HG02759 (cell line): ENCODE results near the gene CATSPER3.

Source experiments
- ATAC-seq: cut with Tn5 transposase; IDR thresholded peaks from one replicate; pipeline ENCODE4 v1.9.1; 2021; ENCODE audit warnings: mild to moderate bottlenecking, moderate library complexity; ENCODE audit not compliant: unreplicated experiment

CATSPER3 gene

GRCh38 chr5:135027697-135028615 lies 60.2 kb downstream of the CATSPER3 start:
- ATAC-seq = no peak

DNA sequence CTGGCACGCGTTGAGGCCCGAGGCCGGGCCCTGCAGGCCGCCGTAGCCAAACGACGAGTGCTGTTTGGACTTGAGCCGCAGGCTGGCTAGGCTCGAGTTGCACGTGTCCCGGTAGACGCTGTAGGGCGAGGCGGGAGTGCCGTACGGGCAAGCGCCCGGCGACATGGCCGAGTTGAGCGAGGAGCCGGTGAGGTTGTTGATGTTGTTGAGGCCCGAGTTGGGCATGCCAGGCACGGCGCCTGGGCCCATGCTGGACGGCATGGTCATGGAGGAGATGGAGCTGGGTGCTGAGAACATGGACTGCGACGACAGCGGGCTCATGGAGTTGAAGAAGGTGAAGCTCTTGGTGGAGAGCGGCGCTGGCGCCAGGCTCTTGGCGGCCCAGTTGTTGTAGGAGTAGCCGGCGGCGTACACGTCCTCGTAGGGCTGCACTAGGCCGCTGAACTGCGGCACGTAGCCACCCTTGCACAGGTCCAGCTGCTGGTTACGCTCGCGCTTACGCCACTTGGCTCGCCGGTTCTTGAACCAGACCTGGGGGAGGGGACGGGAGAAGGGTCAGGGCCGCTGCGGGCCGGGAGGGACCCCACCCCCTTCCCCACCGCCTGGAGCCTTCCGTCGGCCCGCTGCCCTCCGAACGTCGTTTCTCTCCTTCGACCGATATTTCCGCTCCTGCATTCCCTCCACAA lies 61.2 kb downstream of the CATSPER3 start:
- no peak for ATAC-seq

DNA sequence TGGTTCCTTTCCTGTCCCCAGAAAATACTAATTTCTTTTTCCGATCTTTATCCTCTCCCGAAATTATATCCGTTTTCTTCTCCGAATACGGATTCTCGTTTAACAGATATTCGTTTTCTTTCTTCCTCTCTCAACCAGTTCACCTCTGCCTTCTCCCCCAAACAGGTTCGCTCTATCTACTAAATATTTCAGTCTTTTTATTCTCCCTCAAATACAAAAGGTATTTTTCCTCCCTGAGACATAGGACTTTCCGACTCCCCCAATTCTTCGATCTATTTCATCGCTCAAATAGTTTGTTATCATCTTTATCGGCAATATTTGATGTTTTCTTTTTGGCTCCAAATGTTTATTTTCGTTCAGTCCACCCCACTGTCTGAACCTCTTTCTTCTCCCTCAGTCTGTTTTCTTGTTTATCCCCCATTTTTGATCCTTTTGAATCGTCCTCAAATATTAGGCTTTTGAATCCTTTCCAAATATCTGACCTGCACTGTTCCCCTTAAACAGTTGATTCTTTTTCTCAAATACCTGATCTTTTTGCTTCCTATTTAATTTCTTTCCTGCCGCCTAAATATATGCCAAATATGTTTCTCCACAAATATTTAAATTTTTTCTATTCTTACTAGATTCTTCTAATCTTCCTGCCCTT lies 61.9 kb downstream of the CATSPER3 start:
- ATAC-seq = no peak

GRCh38 chr5:135030123-135030955 lies 62.6 kb downstream of the CATSPER3 start:
- ATAC-seq = no peak

DNA sequence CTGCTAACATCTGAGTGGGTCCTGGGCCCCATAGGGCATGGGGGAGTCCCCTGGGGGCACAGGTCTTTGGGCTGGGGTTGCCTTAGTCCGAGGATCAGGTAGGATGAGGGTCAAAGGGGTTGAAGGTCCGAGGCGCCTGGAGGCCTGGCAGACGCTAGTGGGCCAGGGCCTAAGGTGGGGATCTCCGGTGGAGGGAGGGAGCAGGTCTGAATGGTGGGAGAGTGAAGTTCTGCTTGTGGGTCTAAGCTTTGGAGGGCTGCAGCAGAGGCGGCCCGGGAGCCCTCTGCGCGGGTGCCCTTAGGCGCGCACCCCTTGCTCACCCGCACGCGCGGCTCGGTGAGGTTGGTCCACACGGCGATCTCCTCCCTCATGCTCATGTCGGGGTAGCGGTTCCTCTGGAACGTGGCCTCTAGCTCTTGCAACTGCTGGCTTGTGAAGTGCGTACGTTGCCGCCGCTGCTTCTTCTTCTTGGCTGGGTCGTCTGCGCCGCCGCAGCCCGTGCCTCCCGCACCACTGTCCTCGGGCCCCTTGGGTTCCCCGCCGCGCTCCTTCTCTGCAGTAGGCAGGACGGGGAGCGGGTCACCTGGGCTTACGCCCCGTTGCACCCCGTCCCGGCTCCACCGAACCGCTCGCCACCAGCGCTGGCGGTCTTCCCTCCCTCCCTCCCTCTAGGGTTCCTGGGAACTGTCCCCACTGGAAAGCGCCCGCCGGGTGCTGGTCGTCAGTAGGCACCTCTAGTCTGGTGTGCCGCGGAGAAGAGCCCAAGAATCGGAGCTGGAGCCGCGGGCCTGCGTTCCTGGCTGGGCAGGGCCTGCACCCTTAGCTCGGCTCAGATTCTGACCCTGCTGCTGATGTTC lies 63.5 kb downstream of the CATSPER3 start:
- ATAC-seq = no peak

- no peak for ATAC-seq
These were observed 64.3 kb downstream of the CATSPER3 start for GRCh38 chr5:135031813-135032694.

DNA sequence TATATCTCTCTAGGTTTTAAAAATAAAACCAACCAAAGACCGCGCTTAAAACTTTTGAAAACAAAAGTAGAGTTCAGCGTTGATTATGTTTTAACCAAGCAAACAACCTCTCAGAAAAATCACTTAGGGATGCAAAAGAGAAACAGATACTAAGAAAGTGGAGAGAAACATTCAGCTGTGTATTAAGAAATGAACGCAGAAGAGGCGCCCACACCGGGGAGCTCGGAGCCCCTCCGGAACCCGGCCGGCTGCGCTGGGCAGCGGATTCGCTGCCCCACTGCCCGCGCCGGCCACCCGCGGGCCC lies 64.9 kb downstream of the CATSPER3 start:
- no peak for ATAC-seq

GRCh38 chr5:135032999-135033861 lies 65.5 kb downstream of the CATSPER3 start:
- ATAC-seq = no peak

DNA sequence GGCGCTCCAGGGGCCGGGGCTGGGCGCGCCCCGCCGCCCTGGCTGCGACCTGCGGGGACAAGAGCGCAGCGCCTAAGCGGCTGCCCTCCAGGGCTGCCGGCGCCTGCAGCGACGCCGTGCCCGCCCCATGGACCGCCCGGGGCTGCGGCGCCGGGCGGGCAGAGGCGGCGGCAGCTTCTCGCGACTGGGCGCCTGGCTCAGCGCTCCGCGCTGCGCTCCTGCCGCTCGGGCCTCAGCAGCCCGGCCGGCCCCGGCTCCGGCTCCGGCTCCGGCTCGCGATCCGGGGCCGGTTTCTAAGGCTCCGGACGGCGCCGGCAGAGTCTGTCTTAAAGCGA lies 66.2 kb downstream of the CATSPER3 start, which contains the start of gene PITX1:
PITX1 (minus strand) TSS at position 328 of the 335 bp plus-strand sequence. CDS start 347 bp downstream, outside the sequence.
- ATAC-seq = no peak

DNA sequence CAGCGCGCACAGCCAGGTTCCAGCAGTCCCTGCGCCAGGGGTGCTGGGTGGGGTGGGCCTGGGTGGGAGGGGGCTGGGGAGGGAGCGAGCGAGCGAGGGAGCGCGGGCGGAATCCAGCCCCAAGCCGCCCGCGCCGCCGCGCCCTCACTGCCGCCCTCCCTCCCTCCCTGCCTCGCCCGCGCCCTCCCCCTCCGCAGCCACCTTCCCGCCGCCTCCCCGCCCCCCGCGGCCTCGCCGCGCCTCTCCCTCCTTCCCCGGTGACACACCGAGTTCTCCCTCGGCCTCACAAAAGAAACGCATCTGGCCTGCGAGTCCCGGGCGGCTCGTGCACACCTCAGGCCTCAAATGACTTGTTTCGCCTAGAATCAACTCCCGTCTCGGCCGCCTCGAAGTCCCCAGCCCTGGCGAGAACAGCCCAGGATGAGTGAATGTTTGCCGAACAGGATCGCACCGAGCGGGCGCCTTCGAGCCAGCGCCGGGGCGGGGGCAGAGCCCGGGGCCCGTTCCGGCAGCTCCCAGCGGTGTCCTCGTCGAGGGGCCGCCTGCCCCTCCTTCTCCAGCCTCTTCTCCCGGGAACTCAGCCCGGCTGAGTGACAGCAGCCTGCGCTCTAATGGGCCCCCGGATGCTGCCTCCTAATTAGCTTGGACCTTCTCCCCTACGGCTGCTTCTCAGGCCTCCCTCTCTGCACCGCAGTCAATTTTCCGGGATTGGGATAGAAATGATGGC lies 66.7 kb downstream of the CATSPER3 start:
- no peak for ATAC-seq

DNA sequence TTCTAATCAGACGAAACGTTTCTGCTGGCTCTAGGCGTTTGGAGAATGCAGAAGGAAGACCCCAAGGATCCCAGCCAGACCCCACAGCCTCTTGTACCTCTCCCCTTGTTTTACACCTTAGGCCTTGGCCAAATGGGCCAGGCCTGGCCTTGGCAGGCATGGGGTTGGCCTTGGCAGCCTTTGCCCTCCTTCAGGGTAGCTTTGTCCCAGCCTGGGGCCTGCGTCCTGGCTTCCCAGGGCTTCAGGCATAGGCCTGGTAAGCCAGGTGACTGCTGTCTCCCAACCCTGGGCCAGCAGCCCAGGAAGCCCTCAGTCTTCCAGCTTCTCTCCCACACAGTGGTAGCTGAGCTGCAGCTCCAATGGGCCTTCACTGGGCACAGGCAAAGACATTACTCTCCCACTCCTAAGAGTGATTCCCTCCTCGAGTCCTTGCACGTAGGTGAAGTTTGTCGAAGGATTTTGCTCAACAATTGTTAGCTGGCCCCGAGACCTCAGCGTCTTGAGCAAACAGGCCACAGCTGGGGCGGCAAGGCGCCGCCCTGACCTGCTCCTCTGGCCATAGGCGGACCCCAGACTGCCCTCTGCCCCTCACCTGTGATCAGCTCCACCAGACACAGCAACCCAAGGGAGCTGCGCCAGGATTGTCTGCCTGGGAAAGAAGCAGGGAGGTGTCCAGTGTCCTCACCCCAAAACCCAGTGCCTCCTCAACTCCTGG lies 67.4 kb downstream of the CATSPER3 start:
- no peak for ATAC-seq

DNA sequence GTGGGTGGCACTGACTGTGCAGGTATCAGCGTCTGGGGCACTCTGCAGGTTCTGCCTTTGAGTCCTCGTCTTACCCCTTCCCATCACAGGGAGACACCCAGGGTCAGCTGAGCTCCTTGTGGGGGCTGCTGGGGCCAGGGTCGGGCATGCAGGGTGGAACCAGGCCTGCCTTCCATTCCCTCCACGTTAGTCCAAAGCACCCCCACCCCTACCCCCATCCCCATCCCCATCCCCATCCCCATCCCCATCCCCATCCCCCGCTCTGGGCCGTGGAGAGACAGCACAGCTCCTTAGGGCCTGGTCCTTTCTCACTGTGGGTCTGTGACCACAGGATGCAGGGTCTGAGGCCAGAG lies 67.9 kb downstream of the CATSPER3 start:
- no peak for ATAC-seq

GRCh38 chr5:135036405-135036804 lies 68.7 kb downstream of the CATSPER3 start:
- ATAC-seq = no peak

- no peak for ATAC-seq
These were observed 70.0 kb downstream of the CATSPER3 start for GRCh38 chr5:135037519-135038204.

DNA sequence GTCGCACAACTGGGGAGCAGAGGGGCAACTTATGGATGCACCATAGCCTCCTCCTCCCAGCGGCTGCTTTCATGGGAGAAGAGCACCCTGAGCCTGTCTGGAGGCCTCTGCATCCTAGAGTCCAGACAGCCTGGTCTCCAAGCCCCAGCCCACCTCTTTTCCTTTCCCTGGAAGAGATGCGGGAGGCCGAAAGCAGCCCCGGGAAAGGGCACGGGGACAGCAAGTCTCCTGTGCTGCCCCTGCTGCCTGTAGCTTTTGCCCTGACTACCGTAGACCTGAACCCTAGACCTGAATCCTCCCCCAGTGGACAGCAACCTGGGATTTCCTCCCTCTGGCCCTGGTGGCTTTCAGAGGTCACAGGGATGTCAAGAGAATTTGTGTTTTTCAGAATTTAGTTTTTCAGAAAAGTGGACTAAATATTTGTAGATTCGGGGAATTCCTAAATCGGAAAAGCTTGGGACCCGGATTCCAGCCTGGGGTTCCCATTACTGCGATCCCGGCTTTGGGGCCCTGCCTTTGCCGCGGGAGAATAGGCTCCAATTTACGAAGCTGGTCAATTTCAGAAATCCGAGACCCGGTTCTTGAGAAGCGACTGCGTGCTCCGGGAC lies 70.6 kb downstream of the CATSPER3 start:
- ATAC-seq = no peak

GRCh38 chr5:135038813-135039270 lies 71.1 kb downstream of the CATSPER3 start:
- no peak for ATAC-seq
